ENCODE data around the gene ZNF2. TPM values are rescaled to one million over a fixed set of nuclear protein-coding genes. Genes with fewer than 3 reads are reported as not detected.

Gene ZNF2
- total and polyA plus RNA-seq, 2 of the 13 experiments (the other 11 are each of a cell fraction or from before 2014, with no cell fraction given) = 4.3 to 6.1 TPM

DNA sequence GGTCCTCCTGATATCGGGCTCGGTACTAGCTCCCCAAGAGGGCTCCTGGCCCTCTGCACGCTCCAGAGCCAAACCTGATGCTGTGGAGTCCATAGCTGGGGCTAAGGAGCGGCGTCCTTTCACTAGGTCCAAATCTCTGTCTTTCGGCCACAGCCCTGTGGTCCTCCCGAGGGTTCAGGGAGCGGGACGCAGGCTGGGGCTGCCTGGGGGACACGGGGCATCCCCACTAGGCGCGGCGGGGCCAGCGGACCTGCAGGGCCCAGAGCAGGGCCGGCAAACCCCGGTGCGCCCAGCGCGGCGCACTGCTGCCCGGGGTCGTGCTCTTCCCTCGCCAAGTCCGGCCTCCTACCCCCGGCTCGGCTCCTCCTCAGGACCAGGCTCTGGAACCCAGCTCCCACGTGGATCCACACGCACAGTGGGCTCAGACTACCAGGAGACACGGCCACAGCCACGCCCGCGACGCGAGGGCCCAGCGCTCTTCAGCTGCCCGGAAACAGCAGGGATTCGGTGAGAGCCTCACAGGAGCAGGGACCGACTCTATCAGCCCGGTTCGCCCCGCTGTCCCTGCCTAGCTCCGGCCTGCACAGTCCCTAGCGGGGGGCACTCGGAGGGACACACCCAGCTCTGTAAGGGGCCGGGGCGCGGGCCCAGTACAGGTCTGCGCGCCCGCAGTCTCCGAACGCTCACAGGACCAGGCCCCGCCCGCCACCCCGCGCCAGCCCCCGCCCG lies 6.6 kb upstream of the ZNF2 start (continued):
- TF ChIP-seq HOXA7 (CRISPR knock-in tag; IDR thresholded peaks at IDR 0.05) (no peak), AGO1 (IDR thresholded peaks at IDR 0.05; ENCODE audit: low read depth, low read length, poor library complexity, severe bottlenecking) (peak; percentile 14), RBFOX2 (IDR thresholded peaks at IDR 0.05; ENCODE audit: low read depth, low read length) (peak; percentile 83), RBM22 (optimal IDR thresholded peaks at IDR 0.05; ENCODE audit: low read length) (no peak), ZNF674 (CRISPR knock-in tag; IDR thresholded peaks at IDR 0.05; ENCODE audit: low read depth) (no peak), JUNB (CRISPR knock-in tag; IDR thresholded peaks at IDR 0.05; ENCODE audit: borderline replicate concordance) (no peak), ZSCAN25 (CRISPR knock-in tag; IDR thresholded peaks at IDR 0.05) (no peak), SP2 (CRISPR knock-in tag; IDR thresholded peaks at IDR 0.05) (peak; percentile 32; the same call in 1 of the 2 replicates), SRSF4 (IDR thresholded peaks at IDR 0.05; ENCODE audit: low read depth, low read length, poor library complexity, severe bottlenecking) (no peak), NONO (IDR thresholded peaks at IDR 0.05) (no peak), NONO (CRISPR knock-in tag; conservative IDR thresholded peaks at IDR 0.05) (peak; percentile 47; the same call in 1 of the 2 replicates), FOXM1 (CRISPR knock-in tag; IDR thresholded peaks at IDR 0.05) (no peak), NCOA2 (CRISPR knock-in tag; IDR thresholded peaks at IDR 0.05) (no peak), NKX3-1 (CRISPR knock-in tag; IDR thresholded peaks at IDR 0.05) (no peak), SMAD3 (CRISPR knock-in tag; IDR thresholded peaks at IDR 0.05) (no peak), ZNF136 (CRISPR knock-in tag; IDR thresholded peaks at IDR 0.05; ENCODE audit: low read depth) (no peak), ZNF773 (CRISPR knock-in tag; IDR thresholded peaks at IDR 0.05; ENCODE audit: borderline replicate concordance) (no peak), ZSCAN31 (CRISPR knock-in tag; IDR thresholded peaks at IDR 0.05; ENCODE audit: low read depth) (no peak), RFX1 (IDR thresholded peaks at IDR 0.05) (no peak), ZSCAN9 (CRISPR knock-in tag; IDR thresholded peaks at IDR 0.05; ENCODE audit: borderline replicate concordance) (no peak), ZIK1 (CRISPR knock-in tag; IDR thresholded peaks at IDR 0.05; ENCODE audit: borderline replicate concordance, low read depth) (no peak)
- TF ChIP-seq, protein P1, sequence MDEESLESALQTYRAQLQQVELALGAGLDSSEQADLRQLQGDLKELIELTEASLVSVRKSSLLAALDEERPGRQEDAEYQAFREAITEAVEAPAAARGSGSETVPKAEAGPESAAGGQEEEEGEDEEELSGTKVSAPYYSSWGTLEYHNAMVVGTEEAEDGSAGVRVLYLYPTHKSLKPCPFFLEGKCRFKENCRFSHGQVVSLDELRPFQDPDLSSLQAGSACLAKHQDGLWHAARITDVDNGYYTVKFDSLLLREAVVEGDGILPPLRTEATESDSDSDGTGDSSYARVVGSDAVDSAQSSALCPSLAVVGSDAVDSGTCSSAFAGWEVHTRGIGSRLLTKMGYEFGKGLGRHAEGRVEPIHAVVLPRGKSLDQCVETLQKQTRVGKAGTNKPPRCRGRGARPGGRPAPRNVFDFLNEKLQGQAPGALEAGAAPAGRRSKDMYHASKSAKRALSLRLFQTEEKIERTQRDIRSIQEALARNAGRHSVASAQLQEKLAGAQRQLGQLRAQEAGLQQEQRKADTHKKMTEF (CRISPR knock-in tag; IDR thresholded peaks at IDR 0.05) = no peak
- TF ChIP-seq, protein P2, sequence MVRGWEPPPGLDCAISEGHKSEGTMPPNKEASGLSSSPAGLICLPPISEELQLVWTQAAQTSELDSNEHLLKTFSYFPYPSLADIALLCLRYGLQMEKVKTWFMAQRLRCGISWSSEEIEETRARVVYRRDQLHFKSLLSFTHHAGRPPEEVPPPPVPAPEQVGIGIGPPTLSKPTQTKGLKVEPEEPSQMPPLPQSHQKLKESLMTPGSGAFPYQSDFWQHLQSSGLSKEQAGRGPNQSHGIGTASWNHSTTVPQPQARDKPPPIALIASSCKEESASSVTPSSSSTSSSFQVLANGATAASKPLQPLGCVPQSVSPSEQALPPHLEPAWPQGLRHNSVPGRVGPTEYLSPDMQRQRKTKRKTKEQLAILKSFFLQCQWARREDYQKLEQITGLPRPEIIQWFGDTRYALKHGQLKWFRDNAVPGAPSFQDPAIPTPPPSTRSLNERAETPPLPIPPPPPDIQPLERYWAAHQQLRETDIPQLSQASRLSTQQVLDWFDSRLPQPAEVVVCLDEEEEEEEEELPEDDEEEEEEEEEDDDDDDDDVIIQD (CRISPR knock-in tag; IDR thresholded peaks at IDR 0.05; ENCODE audit: low read depth) = no peak
- TF ChIP-seq, protein P3, sequence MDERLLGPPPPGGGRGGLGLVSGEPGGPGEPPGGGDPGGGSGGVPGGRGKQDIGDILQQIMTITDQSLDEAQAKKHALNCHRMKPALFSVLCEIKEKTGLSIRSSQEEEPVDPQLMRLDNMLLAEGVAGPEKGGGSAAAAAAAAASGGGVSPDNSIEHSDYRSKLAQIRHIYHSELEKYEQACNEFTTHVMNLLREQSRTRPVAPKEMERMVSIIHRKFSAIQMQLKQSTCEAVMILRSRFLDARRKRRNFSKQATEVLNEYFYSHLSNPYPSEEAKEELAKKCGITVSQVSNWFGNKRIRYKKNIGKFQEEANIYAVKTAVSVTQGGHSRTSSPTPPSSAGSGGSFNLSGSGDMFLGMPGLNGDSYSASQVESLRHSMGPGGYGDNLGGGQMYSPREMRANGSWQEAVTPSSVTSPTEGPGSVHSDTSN (CRISPR knock-in tag; IDR thresholded peaks at IDR 0.05) = no peak
- TF ChIP-seq, protein P4, sequence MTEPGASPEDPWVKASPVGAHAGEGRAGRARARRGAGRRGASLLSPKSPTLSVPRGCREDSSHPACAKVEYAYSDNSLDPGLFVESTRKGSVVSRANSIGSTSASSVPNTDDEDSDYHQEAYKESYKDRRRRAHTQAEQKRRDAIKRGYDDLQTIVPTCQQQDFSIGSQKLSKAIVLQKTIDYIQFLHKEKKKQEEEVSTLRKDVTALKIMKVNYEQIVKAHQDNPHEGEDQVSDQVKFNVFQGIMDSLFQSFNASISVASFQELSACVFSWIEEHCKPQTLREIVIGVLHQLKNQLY (CRISPR knock-in tag; IDR thresholded peaks at IDR 0.05) = no peak
- TF ChIP-seq, protein P5, sequence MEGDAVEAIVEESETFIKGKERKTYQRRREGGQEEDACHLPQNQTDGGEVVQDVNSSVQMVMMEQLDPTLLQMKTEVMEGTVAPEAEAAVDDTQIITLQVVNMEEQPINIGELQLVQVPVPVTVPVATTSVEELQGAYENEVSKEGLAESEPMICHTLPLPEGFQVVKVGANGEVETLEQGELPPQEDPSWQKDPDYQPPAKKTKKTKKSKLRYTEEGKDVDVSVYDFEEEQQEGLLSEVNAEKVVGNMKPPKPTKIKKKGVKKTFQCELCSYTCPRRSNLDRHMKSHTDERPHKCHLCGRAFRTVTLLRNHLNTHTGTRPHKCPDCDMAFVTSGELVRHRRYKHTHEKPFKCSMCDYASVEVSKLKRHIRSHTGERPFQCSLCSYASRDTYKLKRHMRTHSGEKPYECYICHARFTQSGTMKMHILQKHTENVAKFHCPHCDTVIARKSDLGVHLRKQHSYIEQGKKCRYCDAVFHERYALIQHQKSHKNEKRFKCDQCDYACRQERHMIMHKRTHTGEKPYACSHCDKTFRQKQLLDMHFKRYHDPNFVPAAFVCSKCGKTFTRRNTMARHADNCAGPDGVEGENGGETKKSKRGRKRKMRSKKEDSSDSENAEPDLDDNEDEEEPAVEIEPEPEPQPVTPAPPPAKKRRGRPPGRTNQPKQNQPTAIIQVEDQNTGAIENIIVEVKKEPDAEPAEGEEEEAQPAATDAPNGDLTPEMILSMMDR (CRISPR knock-in tag; IDR thresholded peaks at IDR 0.05) = no peak

Measured in HepG2 (cell line).